Stimulated activated CD8-positive, alpha-beta memory T cell treated with anti-CD3 and anti-CD28 coated beads, Interleukin-12 subunit alpha, Interleukin-12 subunit beta, amount 100 ng/mL, for 4 hours (primary cell): Measurements from ENCODE around the gene PLD4.
"Not testable (repeated sequence)": the region's sequence is repeated elsewhere in the genome, so short reads cannot be mapped to it uniquely, and the experiment has no call there.

Experiments
- DNase-seq: peaks from one replicate; pipeline ENCODE4 v3.0.0-alpha.2; 2020; ENCODE audit warnings: low read depth

The PLD4 gene, protein sequence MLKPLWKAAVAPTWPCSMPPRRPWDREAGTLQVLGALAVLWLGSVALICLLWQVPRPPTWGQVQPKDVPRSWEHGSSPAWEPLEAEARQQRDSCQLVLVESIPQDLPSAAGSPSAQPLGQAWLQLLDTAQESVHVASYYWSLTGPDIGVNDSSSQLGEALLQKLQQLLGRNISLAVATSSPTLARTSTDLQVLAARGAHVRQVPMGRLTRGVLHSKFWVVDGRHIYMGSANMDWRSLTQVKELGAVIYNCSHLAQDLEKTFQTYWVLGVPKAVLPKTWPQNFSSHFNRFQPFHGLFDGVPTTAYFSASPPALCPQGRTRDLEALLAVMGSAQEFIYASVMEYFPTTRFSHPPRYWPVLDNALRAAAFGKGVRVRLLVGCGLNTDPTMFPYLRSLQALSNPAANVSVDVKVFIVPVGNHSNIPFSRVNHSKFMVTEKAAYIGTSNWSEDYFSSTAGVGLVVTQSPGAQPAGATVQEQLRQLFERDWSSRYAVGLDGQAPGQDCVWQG

DNA sequence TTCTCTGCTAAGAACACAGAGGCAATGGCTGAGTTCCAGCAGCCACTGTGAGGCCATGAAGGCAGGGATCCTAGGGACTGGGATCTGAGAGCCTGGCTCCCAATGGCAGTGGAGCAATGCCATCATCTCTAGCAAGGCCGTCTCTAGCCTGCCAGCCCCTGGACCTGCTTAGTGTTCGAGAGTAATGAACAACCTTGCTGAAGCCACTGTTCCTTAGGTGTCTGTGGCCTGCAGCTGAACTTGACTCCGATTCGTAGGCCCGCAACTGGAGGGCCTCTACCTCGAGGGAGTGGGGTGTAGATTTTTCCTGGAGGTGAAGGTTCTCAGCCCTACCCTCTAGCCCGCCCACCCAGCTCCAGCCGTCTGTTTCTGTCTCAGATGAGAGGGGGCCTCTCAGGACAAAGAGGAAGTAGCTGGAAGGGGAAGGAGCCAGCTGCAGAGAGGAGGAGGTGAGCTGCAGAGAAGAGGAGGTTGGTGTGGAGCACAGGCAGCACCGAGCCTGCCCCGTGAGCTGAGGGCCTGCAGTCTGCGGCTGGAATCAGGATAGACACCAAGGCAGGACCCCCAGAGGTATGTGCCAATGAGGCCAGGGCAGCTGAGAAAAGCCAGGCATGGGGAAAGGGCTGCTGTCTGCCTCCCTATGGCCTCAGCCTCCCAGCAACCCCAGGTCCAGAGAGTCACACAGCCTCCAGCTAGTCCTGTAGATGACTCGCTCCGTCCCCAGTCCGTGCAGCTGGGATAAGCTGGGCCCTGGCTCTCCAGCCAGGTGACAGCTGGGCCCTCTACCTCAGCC, at the start of gene PLD4:
PLD4 (plus strand) TSS at position 459 of the 793 bp plus-strand sequence. CDS start 2,262 bp downstream, outside the sequence.
- DNase-seq: no peak

DNA sequence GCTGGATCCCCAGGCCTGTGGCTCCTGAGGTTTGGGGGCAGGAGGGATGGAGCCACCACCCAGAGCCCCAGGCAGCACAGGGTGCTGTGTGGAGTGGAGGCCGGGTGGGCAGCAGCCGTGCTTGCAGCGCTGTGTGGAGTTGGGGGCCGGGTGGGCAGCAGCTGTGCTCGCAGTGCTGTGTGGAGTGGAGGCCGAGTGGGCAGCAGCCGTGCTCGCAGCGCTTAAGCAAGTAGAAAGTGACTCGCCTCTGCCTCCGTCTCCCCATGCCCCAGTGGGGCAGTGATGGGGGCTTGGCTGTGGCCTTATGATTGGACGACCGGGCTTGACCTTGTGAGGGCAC, 49.3 kb upstream of the PLD4 start:
- no peak for DNase-seq

DNA sequence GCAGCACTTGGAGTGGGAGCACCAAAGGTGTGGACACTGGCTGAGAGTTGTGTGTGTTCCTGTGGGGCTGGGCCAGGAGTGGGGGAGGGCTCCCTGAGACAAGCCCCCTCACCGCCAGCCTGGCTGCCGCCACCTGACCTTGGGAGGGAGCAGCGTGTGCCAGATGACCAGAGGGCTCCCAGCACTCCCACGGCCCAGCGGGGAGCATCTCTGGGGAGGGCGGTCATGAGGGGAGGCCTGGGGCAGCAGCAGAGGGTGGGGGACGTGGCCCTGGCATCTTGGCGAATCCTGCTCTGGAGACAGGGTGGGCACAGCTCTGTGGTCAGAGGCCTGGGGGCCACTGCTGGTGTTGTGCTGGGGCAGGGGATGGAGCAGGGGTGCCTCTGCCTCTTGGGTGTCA, 48.9 kb upstream of the PLD4 start:
- DNase-seq: no peak

DNA sequence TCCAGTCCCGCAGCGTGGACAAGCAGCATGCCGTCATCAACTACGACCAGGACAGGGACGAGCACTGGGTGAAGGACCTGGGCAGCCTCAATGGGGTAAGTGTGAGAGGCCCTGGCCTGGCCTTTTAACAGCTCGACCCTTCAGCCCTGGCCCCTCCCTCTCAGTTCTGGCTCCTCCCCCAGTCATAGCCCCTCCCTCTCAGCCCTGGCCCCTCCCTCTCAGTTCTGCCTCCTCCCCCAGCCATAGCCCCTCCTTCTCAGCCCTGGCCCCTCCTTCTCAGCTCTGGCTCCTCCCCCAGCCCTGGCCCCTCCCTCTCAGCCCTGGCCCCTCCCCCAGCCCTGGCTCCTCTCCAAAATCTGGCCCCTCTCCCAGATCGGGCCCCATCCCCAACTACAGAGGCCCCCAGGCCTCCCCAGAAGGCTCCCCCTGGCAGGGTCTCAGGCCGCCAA, 48.4 kb upstream of the PLD4 start:
- DNase-seq: no peak

DNA sequence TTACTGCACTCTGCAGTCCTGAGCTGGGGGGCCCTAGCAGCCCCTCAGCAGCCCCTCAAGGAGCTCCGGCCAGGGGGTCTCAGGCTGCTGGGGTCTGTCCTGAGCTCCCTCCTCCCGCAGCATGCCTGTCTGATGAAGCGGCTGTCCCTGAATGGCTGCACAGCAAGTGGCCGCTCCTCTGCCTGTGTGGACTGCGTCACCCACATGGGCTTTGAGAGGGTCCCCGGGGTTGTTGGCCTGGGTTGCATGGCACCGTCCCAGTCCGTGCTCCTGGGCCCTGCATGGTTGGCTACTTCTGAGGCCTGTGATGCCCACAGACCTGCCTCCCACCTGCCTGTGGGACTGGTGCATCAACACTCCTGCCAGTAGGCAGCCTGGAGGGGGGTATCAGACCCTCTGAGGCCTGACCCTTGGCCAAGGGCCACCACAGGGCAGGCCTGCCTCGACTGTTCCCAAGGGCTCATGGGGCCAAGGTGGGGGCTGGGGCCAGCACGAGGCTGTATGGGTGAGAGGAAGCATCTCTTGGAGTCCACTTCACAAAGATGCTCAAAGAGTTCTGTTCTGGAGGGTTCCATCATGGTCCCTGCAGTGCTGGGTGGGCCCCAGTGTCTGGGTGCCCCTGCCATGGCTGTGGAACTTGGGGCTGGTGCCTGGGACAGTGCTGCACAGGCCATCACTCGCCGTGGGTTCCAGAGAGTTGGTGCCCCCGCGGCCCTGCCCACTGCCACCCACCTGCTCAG, 47.4 kb upstream of the PLD4 start:
- DNase-seq: no peak

DNA sequence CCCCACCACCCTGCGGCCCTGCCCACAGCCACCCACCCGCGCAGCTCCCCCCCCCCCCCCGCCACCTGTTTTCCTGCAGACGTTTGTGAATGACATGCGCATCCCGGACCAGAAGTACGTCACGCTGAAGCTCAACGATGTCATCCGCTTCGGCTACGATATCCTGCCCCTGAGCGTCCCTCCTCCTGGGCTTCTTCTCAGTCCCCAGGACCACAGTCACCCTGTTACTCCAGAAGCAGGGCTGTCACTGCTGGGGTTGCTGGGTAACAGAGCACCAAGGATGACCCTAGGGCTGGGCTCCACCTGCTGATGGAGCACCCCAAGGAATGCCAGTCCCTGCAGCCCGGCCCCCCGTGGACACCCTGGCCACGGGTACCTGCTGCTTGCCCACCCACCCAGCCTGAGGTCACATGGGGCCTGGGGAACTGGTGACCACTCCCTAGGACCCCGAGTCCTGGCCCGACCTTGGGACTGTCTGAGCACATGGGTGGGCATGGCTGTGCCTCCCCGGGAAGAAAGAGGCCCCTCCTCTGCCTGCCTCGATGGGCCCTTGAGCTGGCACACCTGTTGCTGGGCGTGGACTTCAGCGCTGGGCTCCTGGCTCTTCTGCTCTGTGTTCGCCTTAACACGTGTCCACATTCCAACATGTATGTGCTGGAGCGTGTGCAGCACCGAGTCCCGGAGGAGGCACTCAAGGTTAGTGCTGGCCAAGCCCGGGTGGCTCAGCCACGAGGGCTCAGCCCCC, 46.7 kb upstream of the PLD4 start:
- DNase-seq: no peak

- no peak for DNase-seq
These were observed 46.1 kb upstream of the PLD4 start for GRCh38 chr14:104878582-104878981.

- DNase-seq: no peak
These were observed 45.3 kb upstream of the PLD4 start for GRCh38 chr14:104879201-104879982.

DNA sequence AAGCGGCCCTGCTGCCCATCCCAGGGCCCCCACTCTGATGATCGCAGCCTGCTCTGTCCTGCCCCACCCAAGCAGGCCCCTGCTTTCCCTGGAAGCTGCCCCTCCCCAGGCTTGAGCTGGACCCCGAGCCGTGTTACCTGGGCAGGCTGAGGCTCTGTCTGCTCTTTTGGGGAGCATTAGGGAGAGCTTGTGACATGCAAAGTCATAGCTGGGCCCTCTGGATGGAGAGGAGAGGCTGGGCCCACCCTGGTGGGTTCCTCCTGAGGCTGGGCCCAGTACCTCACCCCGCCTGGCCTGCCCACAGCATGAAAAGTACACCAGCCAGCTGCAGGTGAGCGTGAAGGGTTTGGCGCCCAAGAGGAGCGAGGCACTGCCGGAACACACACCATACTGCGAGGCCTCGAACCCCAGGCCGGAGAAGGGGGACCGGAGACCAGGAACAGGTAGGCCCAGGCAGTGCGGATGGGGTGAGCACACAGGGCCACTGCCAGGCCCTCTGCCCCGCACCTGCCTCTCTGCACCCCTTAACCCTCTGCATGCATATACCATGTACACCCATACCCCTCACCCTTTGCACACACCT, 44.6 kb upstream of the PLD4 start:
- no peak for DNase-seq

DNA sequence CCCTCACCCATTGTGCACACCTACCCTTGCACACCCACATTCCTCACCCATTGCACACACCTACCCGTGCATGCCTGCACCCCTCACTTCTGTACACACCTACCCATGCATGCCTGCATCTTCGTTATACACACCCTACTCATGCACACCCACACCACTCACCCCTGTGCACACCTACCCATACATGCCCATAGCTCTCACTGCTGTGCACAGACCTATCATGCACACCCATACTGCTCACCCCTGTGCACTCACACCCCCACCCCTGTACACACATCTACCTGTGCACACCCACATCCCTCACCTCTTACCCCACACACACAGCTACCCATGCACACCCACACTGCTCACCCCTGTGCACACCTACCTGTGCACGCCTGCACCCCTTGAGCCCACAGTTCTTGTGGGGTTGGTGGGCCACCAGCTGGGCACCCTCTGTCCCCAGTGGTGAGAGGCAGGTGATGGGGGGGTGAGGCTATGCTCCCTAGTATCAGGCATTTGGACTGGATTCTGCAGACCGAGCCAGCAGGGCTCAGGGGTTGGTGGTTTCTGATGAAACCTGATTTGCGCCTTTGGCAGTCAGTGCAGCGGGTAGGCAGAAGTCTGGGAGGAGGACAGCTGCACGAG, 44.0 kb upstream of the PLD4 start:
- no peak for DNase-seq

- no peak for DNase-seq
These were observed 43.2 kb upstream of the PLD4 start for GRCh38 chr14:104881369-104881979.

DNA sequence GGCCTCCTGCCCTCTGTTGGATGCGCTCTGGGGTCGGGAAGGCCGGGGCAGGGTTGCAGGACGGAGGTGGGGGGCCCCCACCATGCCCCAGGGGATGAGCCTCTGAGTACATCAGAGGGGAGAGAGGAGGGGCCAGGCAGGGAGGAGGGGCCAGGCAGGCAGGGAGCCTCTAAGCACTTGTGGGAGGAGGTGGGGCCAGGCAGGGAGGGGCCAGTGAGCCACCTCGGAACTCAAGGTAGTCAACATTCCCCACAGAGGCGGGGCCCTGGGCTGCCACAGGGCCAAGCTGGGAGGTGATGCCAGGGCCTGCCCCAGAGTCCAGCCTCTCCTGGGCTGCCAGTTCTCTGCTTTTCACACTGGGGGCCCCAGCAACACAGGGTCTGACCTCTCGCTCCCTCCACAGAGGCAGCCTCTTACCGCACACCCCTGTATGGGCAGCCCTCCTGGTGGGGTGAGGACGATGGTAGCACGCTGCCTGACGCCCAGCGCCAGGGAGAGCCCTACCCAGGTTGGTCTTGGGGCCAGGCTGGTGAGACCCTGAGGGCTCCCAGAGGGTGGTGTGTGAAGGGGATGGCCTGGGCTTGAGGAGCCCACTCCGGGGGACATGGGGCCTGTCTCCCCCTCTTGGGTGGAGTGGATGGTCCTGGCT, 42.2 kb upstream of the PLD4 start:
- no peak for DNase-seq

DNA sequence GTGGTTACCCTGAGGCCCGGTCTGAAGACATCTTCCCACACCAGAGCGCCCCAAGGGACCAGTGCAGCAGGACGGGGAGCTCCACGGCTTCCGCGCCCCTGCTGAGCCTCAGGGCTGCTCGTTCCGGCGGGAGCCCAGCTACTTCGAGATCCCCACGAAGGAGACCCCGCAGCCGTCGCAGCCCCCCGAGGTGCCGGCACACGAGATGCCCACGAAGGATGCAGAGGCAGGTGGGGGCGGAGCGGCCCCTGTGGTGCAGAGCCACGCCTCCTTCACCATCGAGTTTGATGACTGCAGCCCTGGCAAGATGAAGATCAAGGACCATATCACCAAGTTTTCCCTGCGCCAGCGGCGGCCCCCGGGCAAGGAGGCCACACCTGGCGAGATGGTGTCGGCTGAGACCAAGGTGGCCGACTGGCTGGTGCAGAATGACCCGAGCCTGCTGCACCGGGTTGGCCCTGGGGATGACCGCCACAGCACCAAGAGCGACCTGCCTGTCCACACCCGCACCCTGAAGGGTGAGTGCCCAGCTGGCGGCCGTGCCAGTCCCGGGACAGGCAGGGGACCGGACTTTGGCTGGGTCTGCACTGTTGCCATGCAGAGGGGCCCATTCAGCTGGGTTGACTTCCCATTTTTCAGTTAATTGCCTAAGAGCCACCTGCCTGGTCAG, 41.6 kb upstream of the PLD4 start:
- no peak for DNase-seq

GRCh38 chr14:104883681-104884361, 40.9 kb upstream of the PLD4 start:
- no peak for DNase-seq

GRCh38 chr14:104884381-104884780, 40.3 kb upstream of the PLD4 start:
- not testable (repeated sequence) for DNase-seq

GRCh38 chr14:104885031-104885972, 39.4 kb upstream of the PLD4 start:
- DNase-seq: no peak
